Measurements from ENCODE around the gene ALG10B.
"Not testable (repeated sequence)": the region's sequence is repeated elsewhere in the genome, so short reads cannot be mapped to it uniquely, and the experiment has no call there.

The ALG10B gene, protein sequence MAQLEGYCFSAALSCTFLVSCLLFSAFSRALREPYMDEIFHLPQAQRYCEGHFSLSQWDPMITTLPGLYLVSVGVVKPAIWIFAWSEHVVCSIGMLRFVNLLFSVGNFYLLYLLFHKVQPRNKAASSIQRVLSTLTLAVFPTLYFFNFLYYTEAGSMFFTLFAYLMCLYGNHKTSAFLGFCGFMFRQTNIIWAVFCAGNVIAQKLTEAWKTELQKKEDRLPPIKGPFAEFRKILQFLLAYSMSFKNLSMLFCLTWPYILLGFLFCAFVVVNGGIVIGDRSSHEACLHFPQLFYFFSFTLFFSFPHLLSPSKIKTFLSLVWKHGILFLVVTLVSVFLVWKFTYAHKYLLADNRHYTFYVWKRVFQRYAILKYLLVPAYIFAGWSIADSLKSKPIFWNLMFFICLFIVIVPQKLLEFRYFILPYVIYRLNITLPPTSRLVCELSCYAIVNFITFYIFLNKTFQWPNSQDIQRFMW

GRCh38 chr12:38316391-38317129, at the start of gene ALG10B:
ALG10B (plus strand) TSS chr12:38316774; CDS start chr12:38316894, 120 bp downstream.
- DNase-seq (ENCODE audit: low read depth in 2 of 2): peak; percentile 84 to 85

GRCh38 chr12:38268612-38269011, 48.0 kb upstream of the ALG10B start:
- no peak for DNase-seq (ENCODE audit: low read depth in 2 of 2)

- no peak for DNase-seq (ENCODE audit: low read depth in 2 of 2)
These were observed 46.7 kb upstream of the ALG10B start for GRCh38 chr12:38269897-38270296.

GRCh38 chr12:38279756-38280155, 36.8 kb upstream of the ALG10B start:
- DNase-seq (ENCODE audit: low read depth in 2 of 2): no peak

DNA sequence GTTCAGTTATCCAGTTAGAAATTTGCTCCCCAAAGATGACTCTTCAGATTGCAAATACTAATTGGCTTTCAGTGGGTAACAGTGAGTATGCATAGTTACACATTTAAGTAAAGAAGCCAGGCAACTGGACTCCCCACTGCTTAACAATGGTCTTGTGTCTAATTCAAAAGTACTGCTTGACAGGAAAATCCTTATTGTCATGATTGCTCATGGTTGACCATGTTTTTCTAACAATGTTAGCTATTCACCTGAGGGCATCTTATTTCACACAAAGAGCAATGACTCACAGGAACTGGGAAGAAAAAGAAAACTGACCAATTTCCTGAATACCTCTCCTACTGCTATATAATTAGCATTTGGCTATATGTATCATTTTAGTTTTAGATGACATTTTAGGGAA, 33.7 kb upstream of the ALG10B start:
- DNase-seq (ENCODE audit: low read depth in 2 of 2): no peak

DNA sequence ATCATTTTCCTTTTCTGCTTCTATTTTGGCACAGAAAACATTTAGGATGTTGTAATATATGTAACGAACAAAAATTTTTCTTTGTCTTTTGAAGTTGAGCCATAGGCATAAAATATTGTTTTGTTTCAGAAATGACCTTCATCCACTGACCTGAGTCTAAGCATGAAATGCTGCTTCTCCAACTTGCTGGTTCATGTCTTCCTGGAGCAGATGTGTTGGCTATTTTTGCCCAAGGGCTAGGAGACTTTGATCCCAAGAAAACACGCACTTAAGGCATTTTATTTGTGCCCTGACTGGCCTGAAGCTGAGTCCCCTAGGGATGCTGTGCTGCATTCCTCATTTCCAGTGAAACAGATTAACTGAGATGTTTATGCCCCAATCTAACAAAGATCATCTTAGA, 27.2 kb upstream of the ALG10B start:
- DNase-seq (ENCODE audit: low read depth in 2 of 2): no peak

DNA sequence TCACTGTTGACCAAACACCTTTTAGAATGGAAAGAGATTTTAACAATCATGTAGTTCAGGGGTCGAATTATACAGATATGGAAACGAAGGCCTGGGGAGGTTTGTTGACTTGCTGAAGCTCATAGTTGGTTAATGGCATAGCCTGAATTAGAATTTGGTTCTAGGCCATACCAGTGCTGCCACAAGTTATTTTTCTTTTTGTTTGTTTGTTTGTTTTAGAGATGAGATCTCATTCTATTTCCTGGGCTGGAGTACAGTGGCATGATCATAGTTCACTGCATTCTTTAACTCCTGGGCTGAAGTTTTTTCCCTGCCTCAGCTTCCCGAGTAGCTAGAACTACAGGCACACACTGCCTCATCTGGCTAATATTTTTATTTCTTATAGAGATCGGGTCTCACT, 25.4 kb upstream of the ALG10B start:
- no peak for DNase-seq (ENCODE audit: low read depth in 2 of 2)

DNA sequence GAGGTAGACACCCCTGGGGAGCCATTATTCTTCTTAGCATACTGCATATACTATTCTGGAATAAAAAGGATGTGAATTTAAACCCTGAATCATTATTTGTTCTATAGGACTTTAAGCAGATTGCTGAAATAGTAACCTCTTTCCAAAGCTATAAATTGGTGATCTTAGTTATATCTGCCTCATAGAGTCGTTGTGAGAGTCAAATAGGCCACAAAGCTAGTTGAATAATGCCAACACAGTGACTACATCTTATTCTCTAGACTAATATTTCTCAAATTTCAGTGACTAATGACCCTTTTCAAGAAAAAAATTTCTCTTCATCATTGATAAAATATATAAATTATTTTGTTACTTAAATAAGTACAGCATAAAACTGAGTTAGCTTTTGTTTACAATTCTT, 13.6 kb upstream of the ALG10B start:
- not testable (repeated sequence) for DNase-seq (ENCODE audit: low read depth in 2 of 2)

DNA sequence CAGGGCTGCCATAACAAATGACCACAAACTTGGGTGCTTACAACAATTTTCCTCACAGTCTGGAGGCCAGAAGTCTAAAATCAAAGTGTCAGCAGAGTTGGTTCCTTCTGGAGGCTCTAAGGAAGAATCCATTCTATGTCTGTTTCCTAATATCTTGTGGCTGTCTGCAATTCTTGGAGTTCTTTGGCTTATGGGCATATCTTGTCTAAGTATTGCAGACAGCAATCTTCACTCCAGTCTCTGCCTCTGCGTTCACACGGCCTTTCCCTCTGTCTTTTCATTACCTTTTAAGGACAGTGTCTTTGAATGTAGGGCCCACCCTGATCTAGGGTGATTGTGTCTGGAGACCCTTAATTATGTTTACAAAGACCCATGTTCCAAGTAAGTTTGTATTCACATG, 5.4 kb downstream of the ALG10B start:
- DNase-seq (ENCODE audit: low read depth in 2 of 2): not testable (repeated sequence)

DNA sequence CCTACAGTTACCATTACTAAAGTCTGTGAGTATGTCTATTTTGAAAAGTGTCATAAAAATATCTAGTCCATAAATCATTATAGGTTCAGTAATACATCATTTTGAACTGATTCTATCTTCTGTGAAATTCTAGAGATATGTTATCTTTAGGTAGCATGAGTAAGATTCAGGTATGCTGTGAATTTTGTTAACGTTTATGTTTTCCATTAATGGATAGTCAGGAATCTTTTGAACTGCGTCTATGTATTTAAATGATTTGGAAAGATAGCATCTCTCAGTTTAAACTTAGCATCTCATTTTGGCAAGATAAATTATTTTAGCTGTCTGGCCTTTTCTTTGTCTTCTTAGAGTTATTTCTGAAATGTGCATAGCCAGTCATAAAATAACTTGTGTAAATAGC, 8.3 kb downstream of the ALG10B start:
- DNase-seq (ENCODE audit: low read depth in 2 of 2): no peak

DNA sequence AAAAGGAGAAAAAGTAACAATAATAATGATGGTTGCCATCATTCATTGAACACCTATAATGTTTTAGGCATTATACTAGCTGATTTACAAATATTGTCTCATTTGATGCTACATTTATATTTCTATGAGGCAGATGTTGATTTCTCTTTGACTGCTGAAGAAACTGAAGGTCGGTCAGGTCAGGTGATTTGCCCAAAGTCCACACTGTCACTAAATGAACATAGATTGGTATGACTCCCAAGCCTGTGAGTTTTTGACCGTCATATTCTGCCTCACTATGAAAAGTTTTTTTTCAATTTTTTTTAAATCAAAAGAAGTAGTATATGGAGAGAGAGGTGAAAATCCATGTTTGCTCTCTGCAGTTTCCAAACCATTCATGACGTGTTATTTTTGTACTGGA, 10.8 kb downstream of the ALG10B start:
- no peak for DNase-seq (ENCODE audit: low read depth in 2 of 2)

- DNase-seq (ENCODE audit: low read depth in 2 of 2): no peak
These were observed 11.8 kb downstream of the ALG10B start for GRCh38 chr12:38328306-38328895.

DNA sequence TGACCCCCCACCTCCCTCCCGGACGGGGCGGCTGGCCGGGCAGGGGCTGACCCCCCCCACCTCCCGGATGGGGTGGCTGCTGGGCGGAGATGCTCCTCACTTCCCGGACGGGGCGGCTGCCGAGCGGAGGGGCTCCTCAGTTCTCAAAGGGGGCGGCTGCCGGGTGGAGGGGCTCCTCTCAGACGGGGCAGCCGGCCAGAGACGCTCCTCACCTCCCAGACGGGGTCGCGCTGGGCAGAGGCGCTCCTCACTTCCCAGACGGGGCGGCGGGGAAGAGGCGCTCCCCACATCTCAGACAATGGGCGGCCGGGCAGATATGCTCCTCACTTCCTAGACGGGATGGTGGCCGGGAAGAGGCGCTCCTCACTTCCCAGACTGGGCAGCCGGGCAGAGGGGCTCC, 13.8 kb downstream of the ALG10B start:
- not testable (repeated sequence) for DNase-seq (ENCODE audit: low read depth in 2 of 2)

DNA sequence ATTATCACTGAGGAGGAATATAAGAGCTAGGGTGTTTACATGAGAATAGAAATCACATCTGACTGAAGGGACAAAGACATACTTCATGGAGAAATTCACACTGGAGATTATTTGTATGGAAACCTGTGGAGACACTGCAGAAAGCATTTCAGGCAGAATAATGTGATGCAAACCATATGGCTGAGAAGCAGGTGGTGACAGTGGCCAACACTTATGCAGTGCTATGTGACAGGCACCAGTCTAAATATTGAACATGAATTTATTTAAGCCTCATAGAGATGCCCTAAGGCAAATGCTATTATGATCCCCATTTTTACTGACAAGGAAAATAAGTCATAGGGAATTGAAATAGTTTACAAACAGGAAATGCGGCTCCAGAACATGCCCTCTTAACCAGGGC, 16.2 kb downstream of the ALG10B start:
- no peak for DNase-seq (ENCODE audit: low read depth in 2 of 2)

- DNase-seq (ENCODE audit: low read depth in 2 of 2): no peak
These were observed 25.9 kb downstream of the ALG10B start for GRCh38 chr12:38342444-38342843.

- DNase-seq (ENCODE audit: low read depth in 2 of 2): not testable (repeated sequence)
These were observed 26.7 kb downstream of the ALG10B start for GRCh38 chr12:38343256-38343655.

DNA sequence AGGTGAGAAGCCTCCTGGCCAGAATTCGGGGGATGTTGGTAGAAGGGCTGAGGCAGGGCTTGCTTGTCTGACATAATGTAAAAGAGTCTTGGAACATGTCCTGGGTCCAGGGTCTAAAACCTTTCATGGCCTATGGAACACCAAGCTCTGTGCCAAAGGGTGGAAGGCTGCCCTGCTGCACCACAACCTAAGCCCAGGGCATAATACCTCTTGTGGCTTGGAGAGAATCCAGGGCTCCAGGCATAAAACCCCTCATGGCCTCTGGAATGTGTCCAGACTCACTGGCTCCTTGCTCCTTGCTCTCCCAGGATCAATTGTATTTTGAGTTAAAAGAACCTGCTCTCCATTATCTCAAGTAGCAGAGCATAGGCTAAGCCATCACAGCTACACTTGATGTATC, 27.3 kb downstream of the ALG10B start:
- not testable (repeated sequence) for DNase-seq (ENCODE audit: low read depth in 2 of 2)

GRCh38 chr12:38350342-38351174, 34.0 kb downstream of the ALG10B start:
- DNase-seq (ENCODE audit: low read depth in 2 of 2): no peak

DNA sequence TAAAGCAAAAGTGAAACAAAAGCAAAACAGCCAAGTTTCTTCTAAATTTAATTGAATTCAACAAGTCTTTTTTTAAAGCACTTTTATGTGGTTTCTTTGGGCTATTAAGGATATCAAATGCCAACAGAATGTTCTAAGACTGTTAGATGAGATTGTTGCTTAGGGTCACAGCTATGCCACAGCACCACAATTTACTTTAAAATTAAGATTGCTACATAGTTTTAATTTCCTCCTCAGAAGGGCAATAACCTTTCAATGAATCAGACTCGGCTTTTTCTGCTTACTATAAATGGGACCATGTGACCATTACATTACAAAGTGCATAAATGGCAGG, 34.6 kb downstream of the ALG10B start:
- DNase-seq (ENCODE audit: low read depth in 2 of 2): not testable (repeated sequence)

- no peak for DNase-seq (ENCODE audit: low read depth in 2 of 2)
These were observed 50.9 kb downstream of the ALG10B start for GRCh38 chr12:38367506-38367905.

DNA sequence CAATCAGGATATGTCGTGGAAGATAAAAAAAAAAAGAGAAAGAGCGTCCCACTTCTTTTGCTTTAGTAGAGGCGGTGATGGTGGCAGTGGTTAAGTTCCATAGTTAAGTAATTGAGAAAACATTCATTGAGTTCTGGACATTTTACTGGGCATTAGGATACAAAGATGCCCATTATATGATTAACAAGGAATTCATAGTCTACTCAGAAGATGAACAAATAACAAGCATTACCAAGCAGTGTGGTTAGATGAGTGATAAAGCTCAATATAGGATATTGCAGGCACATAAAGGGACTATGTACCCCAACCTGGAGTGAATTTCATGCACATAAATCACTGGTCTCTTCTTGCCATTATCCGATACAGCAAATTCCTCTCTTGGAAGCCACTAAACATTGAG, 53.7 kb downstream of the ALG10B start:
- DNase-seq (ENCODE audit: low read depth in 2 of 2): no peak

DNA sequence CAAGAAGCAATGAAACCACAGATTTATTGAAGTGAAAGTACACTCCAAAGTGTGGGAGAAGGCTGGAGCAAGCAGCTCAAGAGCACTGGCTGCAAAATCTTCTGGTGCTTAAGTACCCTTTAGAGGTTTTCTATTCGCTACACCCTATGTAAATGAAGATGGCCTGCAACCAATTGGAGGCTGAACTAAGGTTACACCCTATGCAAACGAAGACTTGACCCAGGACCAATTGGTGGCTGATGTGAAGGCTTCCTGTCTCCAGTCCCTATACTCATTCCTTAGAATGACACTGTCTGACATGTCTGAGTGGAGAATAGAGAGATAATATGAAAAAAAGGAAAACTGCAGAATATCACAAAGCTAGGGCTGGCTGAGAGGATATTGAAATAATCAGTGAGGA, 57.2 kb downstream of the ALG10B start:
- DNase-seq (ENCODE audit: low read depth in 2 of 2): no peak
